IMR-90 (cell line): ENCODE measurements around the gene MALT1. TPM values are rescaled to one million over a fixed set of nuclear protein-coding genes. Genes with fewer than 3 reads are reported as not detected.

ENCODE experiments used
- ATAC-seq: fragments of 200-7000 bp; cut with Tn5 transposase; 2 replicates; pipeline ENCODE4 v1.9.1; 2020; ENCODE audit warnings: low read depth, mild to moderate bottlenecking, moderate library complexity
- BruUV-seq: library from RNA; stranded (reverse); fragments of 400-500 nt; replicated peaks from 2 replicates; lab custom pipeline; 2021; lab: Mats Ljungman, UMichigan
- CTCF ChIA-PET: fragments of 300-600 bp; formaldehyde crosslinking; extraction: SDS; loops from one replicate; lab custom pipeline; 2021; ENCODE audit warnings: antibody characterized with exemption; lab: Yijun Ruan, JAX
- POLR2A ChIA-PET: fragments of 300-600 bp; sonication (Branson Sonifier 250); formaldehyde crosslinking; loops from one replicate; lab custom pipeline; 2022; ENCODE audit warnings: antibody characterized with exemption; ENCODE audit not compliant: unreplicated experiment; lab: Charles Lee
- DNase-seq: peaks from one replicate; pipeline ENCODE4 v3.0.0; 2013
- H2AFZ ChIP-seq: replicated peaks from 2 replicates; pipeline ENCODE3; 2013; ENCODE audit warnings: low read length, mild to moderate bottlenecking; ENCODE audit not compliant: poor library complexity
- H2AK5ac ChIP-seq: 2 replicates; pipeline ENCODE4 v1.6.1; 2013; ENCODE audit warnings: low read depth, low read length, inconsistent platforms
- H2AK9ac ChIP-seq: replicated peaks from 2 replicates; pipeline ENCODE3; 2013; ENCODE audit warnings: mild to moderate bottlenecking, low read depth, low read length, moderate library complexity; ENCODE audit not compliant: poor library complexity
- H2BK120ac ChIP-seq: 2 replicates; pipeline ENCODE4 v1.6.1; 2013; ENCODE audit warnings: low read depth, low read length, inconsistent platforms
- H2BK15ac ChIP-seq: 3 replicates; pipeline ENCODE4 v1.6.1; 2013; ENCODE audit warnings: low read depth, low read length, inconsistent platforms
- H2BK20ac ChIP-seq: 2 replicates; pipeline ENCODE4 v1.6.1; 2013; ENCODE audit warnings: low read depth, mild to moderate bottlenecking, inconsistent platforms, low read length, moderate library complexity
- H2BK5ac ChIP-seq: 2 replicates; pipeline ENCODE4 v1.6.1; 2013; ENCODE audit warnings: mild to moderate bottlenecking, low read depth, low read length, inconsistent platforms; ENCODE audit not compliant: poor library complexity, severe bottlenecking
- H3K14ac ChIP-seq: replicated peaks from 2 replicates; pipeline ENCODE4 v1.6.1; 2013; ENCODE audit warnings: low read depth, low read length, inconsistent platforms
- H3K18ac ChIP-seq: 2 replicates; pipeline ENCODE4 v1.6.1; 2013; ENCODE audit warnings: low read depth, low read length, control low read depth
- H3K23ac ChIP-seq: 2 replicates; pipeline ENCODE4 v1.6.1; 2013; ENCODE audit warnings: low read depth, low read length, inconsistent platforms
- H3K27ac ChIP-seq: 2 replicates; pipeline ENCODE4 v1.5.1; 2013; ENCODE audit warnings: mild to moderate bottlenecking, control low read depth, low read length; ENCODE audit not compliant: insufficient read depth
- H3K27me3 ChIP-seq: 2 replicates; pipeline ENCODE4 v1.6.1; 2013; ENCODE audit warnings: low read length; ENCODE audit not compliant: control insufficient read depth, insufficient read depth
- H3K36me3 ChIP-seq: 2 replicates; pipeline ENCODE4 v1.6.1; 2013; ENCODE audit warnings: low read length, mixed read lengths; ENCODE audit not compliant: control insufficient read depth, insufficient read depth
- H3K4ac ChIP-seq: 2 replicates; pipeline ENCODE4 v1.6.1; 2013; ENCODE audit warnings: low read depth, low read length, inconsistent platforms
- H3K4me1 ChIP-seq: 2 replicates; pipeline ENCODE4 v1.6.1; 2013; ENCODE audit warnings: low read length, mixed read lengths; ENCODE audit not compliant: control insufficient read depth, insufficient read depth
- H3K4me2 ChIP-seq: 2 replicates; pipeline ENCODE4 v1.6.1; 2013; ENCODE audit warnings: low read depth, mild to moderate bottlenecking, control low read depth, low read length, moderate library complexity
- H3K4me3 ChIP-seq: 2 replicates; pipeline ENCODE4 v1.5.1; 2013; ENCODE audit warnings: low read depth, mild to moderate bottlenecking, control low read depth, low read length, moderate library complexity; ENCODE audit not compliant: insufficient read depth
- H3K56ac ChIP-seq: 2 replicates; pipeline ENCODE4 v1.6.1; 2013; ENCODE audit warnings: low read length, inconsistent platforms; ENCODE audit not compliant: insufficient read depth; ENCODE audit errors: extremely low read depth
- H3K79me1 ChIP-seq, 2 experiments: 2 replicates each; pipeline ENCODE4 v1.6.1; 2013; ENCODE audit warnings: low read length in 2 of 2, inconsistent platforms in 1 of 2, low read depth in 1 of 2
- H3K9ac ChIP-seq: 2 replicates; pipeline ENCODE4 v1.6.1; 2013; ENCODE audit warnings: low read depth, low read length, control low read depth
- H3K9me1 ChIP-seq: 2 replicates; pipeline ENCODE4 v1.6.1; 2013; ENCODE audit warnings: low read length, inconsistent platforms; ENCODE audit not compliant: insufficient read depth
- H3K9me3 ChIP-seq: 2 replicates; pipeline ENCODE4 v1.6.1; 2013; ENCODE audit warnings: low read length; ENCODE audit not compliant: control insufficient read depth, insufficient read depth
- H4K20me1 ChIP-seq: 2 replicates; pipeline ENCODE4 v1.6.1; 2013; ENCODE audit warnings: low read length, inconsistent platforms; ENCODE audit not compliant: insufficient read depth
- H4K5ac ChIP-seq: 2 replicates; pipeline ENCODE4 v1.6.1; 2013; ENCODE audit warnings: mild to moderate bottlenecking, low read depth, low read length, control low read depth
- H4K8ac ChIP-seq, 2 experiments: 2 replicates each; pipeline ENCODE4 v1.6.1; 2013; ENCODE audit warnings: low read depth in 2 of 2, low read length in 2 of 2, control low read depth in 1 of 2, inconsistent platforms in 1 of 2
- H4K91ac ChIP-seq: 2 replicates; pipeline ENCODE4 v1.6.1; 2013; ENCODE audit warnings: low read depth, low read length, inconsistent platforms; ENCODE audit not compliant: insufficient read depth
- BHLHE40 ChIP-seq: fragments of 150-350 bp; IDR thresholded peaks from 2 replicates; pipeline ENCODE4 v1.6.1; 2016; ENCODE audit warnings: mild to moderate bottlenecking, low read depth, low read length
- CEBPB ChIP-seq: IDR thresholded peaks from 2 replicates; pipeline ENCODE4 v1.6.1; 2012; ENCODE audit warnings: low read depth, low read length, improper control_type of control experiment
- CHD1 ChIP-seq: IDR thresholded peaks from 2 replicates; pipeline ENCODE4 v1.6.1; 2012; ENCODE audit warnings: low read depth, low read length, improper control_type of control experiment
- CTCF ChIP-seq: conservative IDR thresholded peaks from 2 replicates; pipeline ENCODE4 v1.5.1; 2012; ENCODE audit warnings: mild to moderate bottlenecking, low read depth, low read length, improper control_type of control experiment
- ELK1 ChIP-seq: fragments of 150-350 bp; IDR thresholded peaks from 2 replicates; pipeline ENCODE4 v1.6.1; 2016; ENCODE audit warnings: low read depth, mild to moderate bottlenecking, low read length, moderate library complexity, borderline replicate concordance
- FOS ChIP-seq: fragments of 150-350 bp; IDR thresholded peaks from 2 replicates; pipeline ENCODE4 v1.6.1; 2016; ENCODE audit warnings: low read depth, low read length
- MAFK ChIP-seq: IDR thresholded peaks from 2 replicates; pipeline ENCODE4 v1.6.1; 2012; ENCODE audit warnings: low read depth, low read length, improper control_type of control experiment
- MAZ ChIP-seq: IDR thresholded peaks from 2 replicates; pipeline ENCODE4 v1.6.1; 2012; ENCODE audit warnings: low read depth, mild to moderate bottlenecking, low read length, improper control_type of control experiment, moderate library complexity, borderline replicate concordance
- MXI1 ChIP-seq: IDR thresholded peaks from 2 replicates; pipeline ENCODE4 v1.6.1; 2012; ENCODE audit warnings: low read depth, mild to moderate bottlenecking, low read length, moderate library complexity, borderline replicate concordance
- NFE2L2 ChIP-seq: fragments of 150-350 bp; IDR thresholded peaks from 2 replicates; pipeline ENCODE4 v1.6.1; 2016; ENCODE audit warnings: low read depth, mild to moderate bottlenecking, low read length
- POLR2A ChIP-seq: IDR thresholded peaks from 2 replicates; pipeline ENCODE4 v1.6.1; 2012; ENCODE audit warnings: mild to moderate bottlenecking, low read depth, low read length
- RAD21 ChIP-seq: IDR thresholded peaks from 2 replicates; pipeline ENCODE4 v1.6.1; 2012; ENCODE audit warnings: low read length, improper control_type of control experiment
- RCOR1 ChIP-seq: IDR thresholded peaks from 2 replicates; pipeline ENCODE4 v1.6.1; 2012; ENCODE audit warnings: mild to moderate bottlenecking, low read length, improper control_type of control experiment; ENCODE audit not compliant: insufficient replicate concordance
- RFX5 ChIP-seq: IDR thresholded peaks from 2 replicates; pipeline ENCODE4 v1.8.0; 2012; ENCODE audit warnings: low read depth, mild to moderate bottlenecking, low read length, moderate library complexity
- SMC3 ChIP-seq: fragments of 150-350 bp; IDR thresholded peaks from 2 replicates; pipeline ENCODE4 v1.6.1; 2016; ENCODE audit warnings: low read depth, mild to moderate bottlenecking, antibody characterized with exemption, low read length, moderate library complexity
- WGBS, 2 experiments: methylation state at CpG; one replicate each; pipeline versions ENCODE4 v1.1.5 to v1.1.7; 2013; ENCODE audit warnings: missing lambda C conversion rate in 2 of 2; ENCODE audit not compliant: insufficient read length in 1 of 2; ENCODE audit errors: extremely low coverage in 2 of 2; 5-methylcytosine and 5-hydroxymethylcytosine counted together
- dilution Hi-C: fragments of 300-500 bp; cut with HindIII; formaldehyde crosslinking; loops from one replicate; pipeline ENCODE4 v1.14.3; 2018; ENCODE audit warnings: low sequenced_read_pairs; ENCODE audit not compliant: unreplicated experiment
- in situ Hi-C: fragments of 300-500 bp; cut with MboI; formaldehyde crosslinking; loops from 3 replicates; pipeline ENCODE4 v1.14.3; 2019; ENCODE audit warnings: low sequenced_read_pairs, inconsistent platforms, mixed read lengths
- intact Hi-C: fragments of 100-400 bp; cut with micrococcal nuclease; formaldehyde crosslinking; loops from 2 replicates; pipeline ENCODE4 v1.10.0; 2022
- polyA plus RNA-seq, 3 experiments: library from polyadenylated mRNA; depleted of rRNA; stranded (reverse); fragments of >200 nt; gene quantifications; 2 replicates each; pipeline ENCODE4 v1.2.3, GENCODE V29; 2012; ENCODE audit warnings: low replicate concordance in 1 of 3
- total RNA-seq: library from RNA; depleted of rRNA; stranded (reverse); fragments of >200 nt; gene quantifications from 2 replicates; pipeline ENCODE4 v1.2.3, GENCODE V29; 2012
- TF ChIP-seq, protein P1 (sequence below): fragments of 150-350 bp; IDR thresholded peaks from 2 replicates; pipeline ENCODE4 v1.6.1; 2017; ENCODE audit warnings: mild to moderate bottlenecking, antibody characterized with exemption, low read length, low read depth

Gene MALT1
- total and polyA plus RNA-seq, 2 of the 4 experiments (the other 2 are of a cell fraction), result 8.3 to 25.3 TPM

DNA sequence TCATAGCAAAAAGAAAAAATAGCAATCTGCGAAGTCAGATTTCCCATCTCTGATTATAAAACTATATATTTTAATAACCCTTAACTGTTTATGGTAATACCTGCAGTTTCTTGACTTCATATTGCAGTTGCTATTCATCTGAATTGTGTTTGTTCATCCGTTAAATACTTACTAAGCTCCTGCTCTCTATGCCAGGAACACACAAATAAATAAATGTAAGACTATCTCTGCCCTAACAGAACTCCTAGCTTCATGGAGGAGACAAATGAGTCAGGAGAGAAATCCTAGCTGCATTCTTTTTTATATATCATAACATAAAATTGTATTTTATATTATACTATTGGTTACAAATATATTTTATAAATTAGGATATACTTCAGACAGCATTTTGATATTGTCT lies 61.2 kb downstream of the MALT1 start:
- in situ Hi-C loops, result loop anchor here (10.0 kb wide), 1 partner anchor 208 kb away; no protein-coding TSS in a partner anchor
- Histone ChIP-seq H3K27ac (no peak overlapping the region), H4K91ac (no peak overlapping the region), H3K9me3 (no peaks in the 10 kb centered on the region), H3K4ac (no peak overlapping the region), H3K14ac (no peak overlapping the region), H2BK15ac (no peak overlapping the region), H2AK9ac (no peak overlapping the region), H4K20me1 (no peaks in the 10 kb centered on the region), H3K79me1 (no peaks in the 10 kb centered on the region), H4K8ac (no peak overlapping the region), H3K23ac (no peak overlapping the region), H3K36me3 (peaks cover 14% of the 10 kb centered on the region), H2BK120ac (no peak overlapping the region), H2BK5ac (no peak overlapping the region), H3K56ac (no peak overlapping the region), H2AK5ac (no peak overlapping the region), H2BK20ac (no peak overlapping the region), H3K4me1 (no peaks in the 10 kb centered on the region), H3K4me3 (no peak overlapping the region), H3K18ac (no peak overlapping the region), H3K4me2 (no peak overlapping the region), H2AFZ (no peak overlapping the region), H3K9me1 (peaks cover 2% of the 10 kb centered on the region; the same call in 1 of the 2 replicates), H3K9ac (no peak overlapping the region), H3K27me3 (no peaks in the 10 kb centered on the region), H4K5ac (no peak overlapping the region)
- TF ChIP-seq RAD21 (no peak), CEBPB (no peak), RCOR1 (no peak), MXI1 (no peak), CTCF (no peak), CHD1 (no peak), SMC3 (no peak), FOS (no peak), RFX5 (no peak), POLR2A (no peak), NFE2L2 (no peak), ELK1 (no peak), MAFK (no peak), BHLHE40 (no peak), MAZ (no peak)
- TF ChIP-seq, protein P1, sequence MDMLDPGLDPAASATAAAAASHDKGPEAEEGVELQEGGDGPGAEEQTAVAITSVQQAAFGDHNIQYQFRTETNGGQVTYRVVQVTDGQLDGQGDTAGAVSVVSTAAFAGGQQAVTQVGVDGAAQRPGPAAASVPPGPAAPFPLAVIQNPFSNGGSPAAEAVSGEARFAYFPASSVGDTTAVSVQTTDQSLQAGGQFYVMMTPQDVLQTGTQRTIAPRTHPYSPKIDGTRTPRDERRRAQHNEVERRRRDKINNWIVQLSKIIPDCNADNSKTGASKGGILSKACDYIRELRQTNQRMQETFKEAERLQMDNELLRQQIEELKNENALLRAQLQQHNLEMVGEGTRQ, result no peak
- ATAC-seq (peak; percentile 48), DNase-seq (peak; percentile 19)
- dilution Hi-C loops, result no loop called here
- POLR2A ChIA-PET, result no interaction called here
- intact Hi-C loops, result no loop called here
- CTCF ChIA-PET, result no interaction called here
- no CpG with 5 or more reads among the region's 2 CpGs for WGBS, 2 experiments
- BruUV-seq, result no TSS peak
